NB4 (cell line): Measurements from ENCODE around the gene GPR152.

ENCODE experiments used
- DNase-seq: peaks from one replicate; pipeline ENCODE4 v3.0.0; 2010; ENCODE audit warnings: low read depth
- H3K4me3 ChIP-seq: one replicate; pipeline ENCODE4 v1.5.1; 2011; ENCODE audit warnings: mild to moderate bottlenecking, low read depth, low read length, moderate library complexity
- MYC ChIP-seq: IDR thresholded peaks from 2 replicates; pipeline ENCODE4 v1.6.1; 2011; ENCODE audit warnings: low read depth, low read length
- POLR2A ChIP-seq: IDR thresholded peaks from 2 replicates; pipeline ENCODE4 v1.6.1; 2011; ENCODE audit warnings: mild to moderate bottlenecking; ENCODE audit not compliant: insufficient read length; ENCODE audit errors: extremely low read depth
- TF ChIP-seq, protein P1 (sequence below): IDR thresholded peaks from one replicate; pipeline ENCODE4 v1.5.1; 2012; ENCODE audit warnings: low read depth, low read length
- TF ChIP-seq, protein P2 (sequence below): IDR thresholded peaks from 2 replicates; pipeline ENCODE4 v1.6.1; 2011; ENCODE audit warnings: low read depth, low read length

Gene GPR152

DNA sequence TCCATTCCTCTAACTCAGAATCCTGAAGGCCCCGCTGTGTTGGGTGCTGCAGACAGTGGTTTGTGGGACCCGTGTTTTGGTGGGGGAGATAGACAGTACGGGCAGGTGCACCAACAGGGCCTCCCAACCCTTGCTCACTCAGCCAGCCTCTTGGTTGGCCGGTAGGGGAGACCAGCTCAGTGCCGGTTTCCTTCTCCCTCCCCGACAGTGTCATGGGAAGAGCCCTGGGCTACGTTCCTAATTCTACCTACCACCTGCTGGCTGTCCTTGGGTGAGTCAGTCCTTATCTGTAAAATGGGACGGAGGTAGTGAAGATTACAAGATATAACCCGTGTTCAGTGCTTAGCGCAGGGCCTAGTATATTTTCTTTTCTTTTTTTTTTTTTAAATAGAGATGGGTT, 10.7 kb upstream of the GPR152 start:
- TF ChIP-seq, protein P1, sequence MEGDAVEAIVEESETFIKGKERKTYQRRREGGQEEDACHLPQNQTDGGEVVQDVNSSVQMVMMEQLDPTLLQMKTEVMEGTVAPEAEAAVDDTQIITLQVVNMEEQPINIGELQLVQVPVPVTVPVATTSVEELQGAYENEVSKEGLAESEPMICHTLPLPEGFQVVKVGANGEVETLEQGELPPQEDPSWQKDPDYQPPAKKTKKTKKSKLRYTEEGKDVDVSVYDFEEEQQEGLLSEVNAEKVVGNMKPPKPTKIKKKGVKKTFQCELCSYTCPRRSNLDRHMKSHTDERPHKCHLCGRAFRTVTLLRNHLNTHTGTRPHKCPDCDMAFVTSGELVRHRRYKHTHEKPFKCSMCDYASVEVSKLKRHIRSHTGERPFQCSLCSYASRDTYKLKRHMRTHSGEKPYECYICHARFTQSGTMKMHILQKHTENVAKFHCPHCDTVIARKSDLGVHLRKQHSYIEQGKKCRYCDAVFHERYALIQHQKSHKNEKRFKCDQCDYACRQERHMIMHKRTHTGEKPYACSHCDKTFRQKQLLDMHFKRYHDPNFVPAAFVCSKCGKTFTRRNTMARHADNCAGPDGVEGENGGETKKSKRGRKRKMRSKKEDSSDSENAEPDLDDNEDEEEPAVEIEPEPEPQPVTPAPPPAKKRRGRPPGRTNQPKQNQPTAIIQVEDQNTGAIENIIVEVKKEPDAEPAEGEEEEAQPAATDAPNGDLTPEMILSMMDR = no peak
- TF ChIP-seq, protein P2, sequence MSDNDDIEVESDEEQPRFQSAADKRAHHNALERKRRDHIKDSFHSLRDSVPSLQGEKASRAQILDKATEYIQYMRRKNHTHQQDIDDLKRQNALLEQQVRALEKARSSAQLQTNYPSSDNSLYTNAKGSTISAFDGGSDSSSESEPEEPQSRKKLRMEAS = no peak
- no peak for TF ChIP-seq MYC
- H3K4me3 ChIP-seq = no peak overlapping the region
- no peak for DNase-seq

DNA sequence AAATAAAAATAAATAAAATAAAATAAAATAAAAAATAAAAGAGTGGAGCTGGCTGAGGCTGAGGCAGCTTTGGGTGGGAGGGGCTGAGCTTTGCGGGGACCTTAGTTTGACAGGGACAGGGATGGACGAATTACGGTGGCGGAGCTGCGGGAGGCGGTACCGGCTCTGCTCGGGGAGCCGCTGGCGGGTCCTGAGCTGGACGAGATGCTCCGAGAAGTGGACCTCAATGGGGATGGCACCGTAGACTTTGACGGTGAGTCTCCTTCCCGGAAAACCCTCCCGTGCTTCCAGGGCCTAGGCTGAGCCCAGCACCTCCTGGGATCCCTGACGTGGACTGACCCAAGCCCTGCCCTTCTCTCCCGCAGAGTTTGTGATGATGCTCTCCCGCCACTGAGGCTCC, 5.7 kb upstream of the GPR152 start:
- DNase-seq = no peak
- TF ChIP-seq, protein P2 = no peak
- no peak for TF ChIP-seq MYC
- TF ChIP-seq, protein P1 = no peak
- TF ChIP-seq POLR2A = no peak
- H3K4me3 ChIP-seq = no peak overlapping the region

DNA sequence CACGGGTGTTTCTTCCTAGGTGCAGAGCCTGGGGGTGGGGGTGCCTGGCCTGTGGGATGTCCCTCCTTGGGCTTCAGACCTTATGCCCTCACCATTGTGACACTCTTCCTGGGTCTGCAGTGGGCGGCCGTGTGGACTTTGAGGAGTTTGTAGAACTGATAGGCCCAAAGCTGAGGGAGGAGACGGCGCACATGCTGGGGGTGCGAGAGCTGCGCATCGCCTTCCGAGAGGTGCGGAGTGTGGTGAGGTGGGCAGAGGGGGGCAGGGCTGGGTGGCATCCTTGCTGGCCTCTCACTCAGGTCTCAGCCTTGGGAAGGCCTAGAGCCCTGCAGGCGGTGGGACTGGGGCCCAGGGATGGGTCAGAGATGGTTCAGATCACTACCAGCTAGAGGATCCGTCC, 4.9 kb upstream of the GPR152 start:
- no peak overlapping the region for H3K4me3 ChIP-seq
- TF ChIP-seq, protein P1 = no peak
- no peak for TF ChIP-seq POLR2A
- TF ChIP-seq MYC = no peak
- TF ChIP-seq, protein P2 = no peak
- no peak for DNase-seq

DNA sequence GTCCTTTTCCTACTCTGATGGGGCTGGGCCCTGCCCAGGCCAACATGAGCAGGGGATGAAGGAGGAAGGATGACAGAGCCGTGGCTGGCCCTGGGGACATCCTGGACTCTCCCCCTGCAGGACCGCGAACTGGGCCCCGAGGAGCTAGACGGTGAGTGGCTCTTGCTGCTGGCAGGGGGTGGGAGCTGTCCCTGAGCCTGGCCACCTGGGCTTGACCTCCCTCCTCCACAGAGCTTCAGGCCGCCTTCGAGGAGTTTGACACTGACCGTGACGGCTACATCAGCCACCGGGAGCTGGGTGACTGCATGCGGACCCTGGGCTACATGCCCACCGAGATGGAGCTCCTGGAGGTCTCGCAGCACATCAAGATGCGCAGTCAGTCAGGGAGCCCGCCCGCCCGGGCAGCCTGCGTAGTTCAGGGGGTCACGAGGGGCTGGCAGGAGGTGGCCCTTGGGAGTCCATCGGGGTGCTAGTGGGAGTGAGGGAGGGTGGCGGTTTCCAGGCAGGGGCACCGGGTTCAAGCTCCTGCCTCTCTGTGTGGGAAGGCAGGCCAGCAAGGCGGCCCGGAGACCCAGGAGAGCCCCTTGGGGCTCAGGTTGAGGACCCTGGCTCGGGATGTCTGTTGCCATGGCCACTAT, 3.7 kb upstream of the GPR152 start:
- H3K4me3 ChIP-seq = no peak overlapping the region
- TF ChIP-seq MYC = no peak
- TF ChIP-seq, protein P2 = no peak
- TF ChIP-seq, protein P1 = no peak
- no peak for TF ChIP-seq POLR2A
- no peak for DNase-seq

DNA sequence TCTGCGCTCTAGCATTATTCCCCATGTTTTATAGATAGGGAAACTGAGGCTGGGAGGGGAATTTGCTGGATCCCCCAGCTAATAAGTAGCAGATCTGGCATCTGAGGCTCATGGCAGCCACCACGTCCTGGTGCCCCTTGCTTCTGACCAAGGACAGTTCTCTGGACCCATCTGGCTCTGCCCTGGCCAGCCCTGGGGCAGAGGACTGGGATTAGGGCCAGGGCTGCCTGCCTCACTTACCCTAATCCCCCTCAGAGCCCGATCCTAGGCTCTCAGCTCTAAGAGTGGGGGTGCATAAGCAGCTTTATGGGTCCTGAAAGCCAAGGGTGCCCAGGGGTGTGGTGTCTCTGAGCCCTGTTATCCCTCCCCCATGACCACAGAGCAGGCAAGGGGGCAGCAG, 2.5 kb upstream of the GPR152 start, which contains the start of gene CABP4:
Gene CABP4 (plus strand): TSS at position 301 of the 400 bp plus-strand sequence. CDS start 70 bp downstream, at position 371.
- TF ChIP-seq MYC = no peak
- TF ChIP-seq POLR2A = no peak

DNA sequence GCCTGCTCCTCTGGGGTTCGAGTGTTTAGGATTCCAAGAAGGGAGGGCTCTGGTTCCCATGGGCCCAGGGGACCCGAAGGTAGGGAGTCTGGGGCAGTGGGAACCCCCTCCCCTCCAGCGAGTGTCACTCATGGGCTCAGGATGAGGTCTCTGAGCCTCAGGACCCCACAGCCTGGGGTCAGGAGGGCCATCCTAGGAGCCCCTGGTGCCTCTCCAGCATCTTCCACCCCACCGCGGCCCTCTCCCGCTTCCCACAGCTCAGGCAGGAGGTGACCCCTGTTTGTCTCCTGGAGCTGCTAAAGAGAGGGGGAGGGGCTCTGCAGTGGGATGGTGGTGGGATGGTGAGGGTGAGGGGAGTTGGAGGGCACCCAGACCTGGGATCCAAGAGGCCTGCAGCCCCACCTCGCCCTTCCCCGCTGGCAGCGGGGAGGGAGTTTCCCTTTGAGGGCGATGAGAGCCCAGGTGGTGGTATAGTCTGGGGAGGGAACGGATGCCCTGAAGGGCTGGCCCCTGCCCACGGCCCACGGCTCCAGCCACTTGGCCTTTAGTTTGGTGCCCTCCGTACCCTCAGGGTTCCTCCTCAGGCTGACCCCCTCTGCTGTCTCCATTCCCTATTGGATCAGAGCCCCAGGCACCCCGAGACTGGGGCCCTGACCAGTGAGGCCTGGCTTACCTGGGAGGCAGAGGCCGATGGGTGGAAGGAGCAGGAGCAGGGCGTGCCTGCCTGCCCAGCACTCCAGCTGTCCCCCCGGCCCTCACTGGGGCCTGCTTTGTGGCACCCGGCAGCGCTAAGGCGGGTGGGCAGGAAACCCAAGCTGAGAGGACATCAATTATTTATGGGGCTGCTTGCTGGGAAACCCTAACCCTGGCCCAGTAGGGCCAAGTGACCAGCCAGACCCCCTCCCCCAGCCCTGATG, 1.5 kb upstream of the GPR152 start:
- no peak for DNase-seq
- TF ChIP-seq POLR2A = no peak
- TF ChIP-seq, protein P1 = no peak
- no peak for TF ChIP-seq MYC
- TF ChIP-seq, protein P2 = no peak
- H3K4me3 ChIP-seq = no peak overlapping the region

More for the DNA sequence above, 2.5 kb upstream of the GPR152 start, which contains the start of gene CABP4:
- DNase-seq = no peak
- no peak within 1 kb of the TSS for H3K4me3 ChIP-seq
